A673 (cell line): ENCODE data around the gene SRPX. TPM values are rescaled to one million over a fixed set of nuclear protein-coding genes. Genes with fewer than 3 reads are reported as not detected.

ENCODE experiments used
- BruUV-seq: library from RNA; stranded (reverse); fragments of 400-500 nt; replicated peaks from 2 replicates; lab custom pipeline; 2021; lab: Mats Ljungman, UMichigan
- CTCF ChIA-PET: fragments of 300-600 bp; sonication (Branson Sonifier 250); formaldehyde crosslinking; loops from one replicate; lab custom pipeline; 2022; ENCODE audit warnings: antibody characterized with exemption; lab: Charles Lee
- POLR2A ChIA-PET: fragments of 300-600 bp; sonication (Branson Sonifier 250); formaldehyde crosslinking; loops from one replicate; lab custom pipeline; 2022; ENCODE audit warnings: antibody characterized with exemption; ENCODE audit not compliant: low non-redundant PET; lab: Charles Lee
- DNase-seq: peaks from one replicate; pipeline ENCODE4 v3.0.0-alpha.2; 2015; ENCODE audit warnings: low spot score
- H3K27ac ChIP-seq: fragments of 200-600 bp; sonication (generic); 2 replicates; pipeline ENCODE4 v1.5.1; 2016; ENCODE audit warnings: mixed run types, low read depth, mild to moderate bottlenecking, mixed read lengths, antibody characterized with exemption, low read length; ENCODE audit not compliant: poor library complexity, severe bottlenecking
- H3K27me3 ChIP-seq: fragments of 200-600 bp; sonication (generic); replicated peaks from 2 replicates; pipeline ENCODE4 v1.6.1; 2017; ENCODE audit warnings: mixed run types, low read depth, mild to moderate bottlenecking, mixed read lengths, antibody characterized with exemption, low read length; ENCODE audit not compliant: insufficient read depth, poor library complexity
- H3K36me3 ChIP-seq: fragments of 200-600 bp; sonication (generic); 2 replicates; pipeline ENCODE4 v1.6.1; 2016; ENCODE audit warnings: mixed run types, mild to moderate bottlenecking, mixed read lengths, antibody characterized with exemption, low read length; ENCODE audit not compliant: insufficient read depth, poor library complexity, severe bottlenecking
- H3K4me1 ChIP-seq: fragments of 200-600 bp; sonication (generic); 2 replicates; pipeline ENCODE4 v1.6.1; 2017; ENCODE audit warnings: mixed run types, mild to moderate bottlenecking, mixed read lengths, antibody characterized with exemption, low read length; ENCODE audit not compliant: insufficient read depth, poor library complexity, severe bottlenecking
- H3K4me3 ChIP-seq: fragments of 200-600 bp; sonication (generic); 2 replicates; pipeline ENCODE4 v1.5.1; 2016; ENCODE audit warnings: low read depth, mixed run types, mild to moderate bottlenecking, mixed read lengths, low read length; ENCODE audit not compliant: poor library complexity, severe bottlenecking
- H3K9me3 ChIP-seq: fragments of 200-600 bp; sonication (generic); 2 replicates; pipeline ENCODE4 v1.6.1; 2016; ENCODE audit warnings: mixed run types, low read depth, mild to moderate bottlenecking, mixed read lengths, antibody characterized with exemption, low read length; ENCODE audit not compliant: poor library complexity, severe bottlenecking
- EZH2 ChIP-seq: fragments of 200-600 bp; sonication (generic); IDR thresholded peaks from 2 replicates; pipeline ENCODE4 v1.6.1; 2017; ENCODE audit warnings: borderline replicate concordance, low read depth, mild to moderate bottlenecking, mixed read lengths, antibody characterized with exemption, low read length; ENCODE audit not compliant: poor library complexity, severe bottlenecking
- intact Hi-C: fragments of 100-400 bp; cut with micrococcal nuclease; formaldehyde crosslinking; loops from one replicate; pipeline ENCODE4 v1.10.0; 2022; ENCODE audit not compliant: unreplicated experiment
- total RNA-seq: library from RNA; stranded (reverse); gene quantifications from 2 replicates; pipeline ENCODE4 v1.2.3, GENCODE V29; 2021
- TF ChIP-seq, protein P1 (sequence below): fragments of 300-800, 200-600 bp; sonication (generic); conservative IDR thresholded peaks from 2 replicates; pipeline ENCODE4 v1.5.1; 2017; ENCODE audit warnings: low read depth, mild to moderate bottlenecking, antibody characterized with exemption, low read length, moderate library complexity, mixed read lengths

The SRPX gene
- total RNA-seq, 1 experiment from 2014 or later, result 1.1 TPM

DNA sequence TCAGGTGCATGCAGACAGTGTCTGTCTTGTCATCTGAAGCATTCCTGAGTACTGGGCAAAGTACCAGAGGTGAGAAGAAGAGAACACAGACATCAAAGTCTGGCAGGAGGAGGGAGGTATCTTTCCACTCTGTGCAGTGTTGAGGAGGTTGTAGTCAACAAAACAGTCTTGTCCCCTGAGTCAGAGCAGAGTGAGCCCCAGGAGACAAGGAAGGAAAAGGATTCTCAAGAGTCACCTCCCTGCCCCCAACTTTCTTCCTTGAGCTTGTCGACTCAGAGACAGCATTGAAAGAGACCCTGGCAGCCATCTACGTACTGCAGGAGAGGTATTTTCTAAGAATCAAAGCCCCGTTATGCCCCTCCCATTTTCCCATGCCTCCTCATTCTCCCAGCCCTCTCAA lies 4.4 kb upstream of the SRPX start:
- H3K27me3 ChIP-seq, result peaks cover 5% of the 10 kb centered on the region
- intact Hi-C loops, result no loop called here

DNA sequence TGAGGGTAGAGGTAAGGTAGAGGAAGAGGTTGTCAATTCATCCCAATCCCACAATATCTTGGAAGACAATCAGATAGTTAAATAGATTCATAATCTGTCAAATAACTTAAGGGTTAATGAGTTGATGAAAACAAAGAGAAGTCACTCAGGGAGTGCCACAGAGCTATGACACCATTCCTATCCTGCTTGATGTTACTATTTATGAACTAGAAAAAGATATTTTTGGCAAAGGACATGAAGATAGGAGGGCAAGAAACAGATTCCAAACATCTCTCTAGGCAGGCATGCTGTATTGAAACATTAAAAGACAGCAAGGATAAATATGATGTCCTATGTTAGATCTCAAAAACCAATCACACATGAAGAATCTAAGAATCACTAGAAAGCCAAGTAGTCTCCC lies 3.5 kb upstream of the SRPX start:
- ChIA-PET POLR2A (no interaction called here), CTCF (no interaction called here)
- H3K27ac ChIP-seq, result no peak overlapping the region
- no peaks in the 10 kb centered on the region for H3K4me1 ChIP-seq
- TF ChIP-seq, protein P1, sequence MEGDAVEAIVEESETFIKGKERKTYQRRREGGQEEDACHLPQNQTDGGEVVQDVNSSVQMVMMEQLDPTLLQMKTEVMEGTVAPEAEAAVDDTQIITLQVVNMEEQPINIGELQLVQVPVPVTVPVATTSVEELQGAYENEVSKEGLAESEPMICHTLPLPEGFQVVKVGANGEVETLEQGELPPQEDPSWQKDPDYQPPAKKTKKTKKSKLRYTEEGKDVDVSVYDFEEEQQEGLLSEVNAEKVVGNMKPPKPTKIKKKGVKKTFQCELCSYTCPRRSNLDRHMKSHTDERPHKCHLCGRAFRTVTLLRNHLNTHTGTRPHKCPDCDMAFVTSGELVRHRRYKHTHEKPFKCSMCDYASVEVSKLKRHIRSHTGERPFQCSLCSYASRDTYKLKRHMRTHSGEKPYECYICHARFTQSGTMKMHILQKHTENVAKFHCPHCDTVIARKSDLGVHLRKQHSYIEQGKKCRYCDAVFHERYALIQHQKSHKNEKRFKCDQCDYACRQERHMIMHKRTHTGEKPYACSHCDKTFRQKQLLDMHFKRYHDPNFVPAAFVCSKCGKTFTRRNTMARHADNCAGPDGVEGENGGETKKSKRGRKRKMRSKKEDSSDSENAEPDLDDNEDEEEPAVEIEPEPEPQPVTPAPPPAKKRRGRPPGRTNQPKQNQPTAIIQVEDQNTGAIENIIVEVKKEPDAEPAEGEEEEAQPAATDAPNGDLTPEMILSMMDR, result no peak
- no peak for TF ChIP-seq EZH2
- no TSS peak for BruUV-seq
- H3K36me3 ChIP-seq, result no peaks in the 10 kb centered on the region
- DNase-seq, result no peak
- H3K27me3 ChIP-seq, result peaks cover 5% of the 10 kb centered on the region
- no peaks in the 10 kb centered on the region for H3K9me3 ChIP-seq
- no peak overlapping the region for H3K4me3 ChIP-seq
- intact Hi-C loops, result no loop called here

More for the DNA sequence above, 4.4 kb upstream of the SRPX start:
- no peak for DNase-seq
- Histone ChIP-seq H3K4me1 (no peaks in the 10 kb centered on the region), H3K36me3 (no peaks in the 10 kb centered on the region), H3K27ac (no peak overlapping the region), H3K9me3 (no peaks in the 10 kb centered on the region), H3K4me3 (no peak overlapping the region)
- no TSS peak for BruUV-seq
- ChIA-PET CTCF (no interaction called here), POLR2A (no interaction called here)
- TF ChIP-seq EZH2, result no peak
- TF ChIP-seq, protein P1, result no peak

DNA sequence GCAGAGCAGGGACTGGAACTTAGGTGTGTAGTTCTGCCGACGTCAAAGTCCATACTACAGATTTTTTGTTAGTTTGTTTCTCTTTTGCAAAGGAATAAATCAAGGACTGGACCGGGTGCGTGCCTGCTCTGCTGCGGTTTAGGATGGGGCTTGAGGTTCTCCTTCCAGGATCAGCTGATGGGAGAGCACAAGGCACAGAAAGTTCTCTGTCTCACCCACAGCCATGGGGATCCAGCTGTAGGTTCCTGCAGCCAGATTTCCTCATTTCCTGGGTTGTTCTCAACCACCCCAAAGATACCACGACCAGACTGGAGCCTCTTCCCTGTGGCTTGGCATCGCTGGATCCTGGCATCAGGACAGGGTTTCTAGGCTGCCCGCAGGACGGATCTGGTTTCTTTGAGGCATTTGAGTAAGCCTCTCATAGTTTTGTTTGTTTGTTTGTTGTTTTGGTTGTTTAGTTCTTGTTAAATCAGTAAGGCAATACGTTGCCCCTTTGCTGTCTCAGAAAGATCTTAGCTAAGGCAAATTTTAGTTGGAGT lies 789 bp upstream of the SRPX start:
- H3K9me3 ChIP-seq, result no peaks in the 10 kb centered on the region
- CTCF ChIA-PET, result no interaction called here
- H3K4me3 ChIP-seq, result no peak overlapping the region
- H3K36me3 ChIP-seq, result no peaks in the 10 kb centered on the region
- H3K27me3 ChIP-seq, result peaks cover 8% of the 10 kb centered on the region
- DNase-seq, result no peak
- intact Hi-C loops, result no loop called here
- H3K4me1 ChIP-seq, result no peaks in the 10 kb centered on the region
- no peak overlapping the region for H3K27ac ChIP-seq
- TF ChIP-seq, protein P1, result no peak
- no peak for TF ChIP-seq EZH2
- POLR2A ChIA-PET, result interaction anchor here (0.5 kb wide), 1 partner anchor 250 kb away, joined by 5 read pairs; no protein-coding TSS in a partner anchor
- BruUV-seq, result no TSS peak
